HG02981 (cell line): ENCODE measurements around the gene NFATC4.
"Not testable (repeated sequence)": the region's sequence is repeated elsewhere in the genome, so short reads cannot be mapped to it uniquely, and the experiment has no call there.

Experiments used
- ATAC-seq: cut with Tn5 transposase; IDR thresholded peaks from one replicate; pipeline ENCODE4 v1.9.1; 2021; ENCODE audit warnings: mild to moderate bottlenecking, moderate library complexity; ENCODE audit not compliant: unreplicated experiment

NFATC4 gene

DNA sequence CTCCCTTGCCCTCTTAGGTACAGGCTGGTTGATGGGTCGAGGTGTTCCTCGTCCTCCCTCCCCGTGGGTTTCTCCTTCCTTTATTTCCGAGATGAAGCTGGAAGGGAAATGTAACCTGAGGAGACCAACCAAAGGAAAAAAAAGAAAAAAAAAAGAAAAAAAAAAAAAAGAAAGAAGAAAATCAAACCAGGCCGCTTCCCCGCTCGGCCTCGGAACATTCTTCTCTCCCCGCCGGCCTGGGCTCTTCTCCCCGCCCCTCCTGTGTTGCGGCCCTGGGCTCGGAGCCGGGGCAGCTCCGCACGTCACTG lies 1.6 kb upstream of the NFATC4 start:
- ATAC-seq: no peak

DNA sequence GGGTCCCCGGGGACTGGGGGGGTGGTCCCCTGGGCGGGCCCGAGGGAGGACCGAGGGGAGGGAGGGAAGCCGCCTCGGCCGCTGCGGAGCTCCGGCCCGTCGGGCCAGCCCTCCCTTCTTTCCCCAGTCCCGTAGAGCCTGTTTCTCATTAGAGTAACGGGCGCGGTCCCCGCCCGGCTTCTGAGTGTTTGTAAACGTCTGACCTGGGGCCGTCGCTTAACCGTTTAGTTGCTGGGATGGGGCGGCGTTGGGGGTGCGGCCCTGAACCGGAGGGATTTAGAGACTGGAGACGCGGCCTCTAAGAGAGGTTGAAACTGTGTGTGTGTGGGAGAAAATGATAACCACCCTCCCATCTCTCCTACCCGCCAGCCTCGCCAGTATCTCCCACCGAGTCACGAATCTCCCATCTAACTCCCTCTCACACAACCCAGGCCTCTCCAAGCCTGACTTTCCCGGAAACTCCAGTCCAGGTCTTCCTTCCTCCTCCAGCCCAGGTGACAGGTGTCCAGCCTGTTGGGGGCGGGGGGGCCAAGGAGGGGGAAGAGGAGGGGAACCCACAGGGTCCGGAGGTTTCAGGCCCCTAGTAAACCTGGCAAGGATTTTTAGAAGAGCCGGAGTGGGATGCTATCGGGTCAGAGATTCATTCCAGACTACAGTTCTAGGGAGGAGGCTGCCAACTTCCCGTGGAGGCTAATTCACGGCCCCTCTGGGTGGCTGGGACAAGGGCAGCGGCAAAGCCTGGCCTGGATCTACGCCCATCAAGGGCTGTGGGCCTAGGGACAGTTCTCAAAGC lies 1.1 kb upstream of the NFATC4 start:
- ATAC-seq: peak; percentile 65

DNA sequence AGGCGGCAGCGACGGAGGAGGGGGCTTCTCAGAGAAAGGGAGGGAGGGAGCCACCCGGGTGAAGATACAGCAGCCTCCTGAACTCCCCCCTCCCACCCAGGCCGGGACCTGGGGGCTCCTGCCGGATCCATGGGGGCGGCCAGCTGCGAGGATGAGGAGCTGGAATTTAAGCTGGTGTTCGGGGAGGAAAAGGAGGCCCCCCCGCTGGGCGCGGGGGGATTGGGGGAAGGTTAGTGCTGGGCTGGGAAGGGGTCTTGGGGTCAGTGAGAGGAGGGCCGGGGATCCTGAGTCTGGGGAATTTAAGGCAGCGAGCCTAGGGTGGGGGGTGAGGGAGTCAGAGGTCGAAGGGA lies 203 bp downstream of the NFATC4 start:
- no peak for ATAC-seq

DNA sequence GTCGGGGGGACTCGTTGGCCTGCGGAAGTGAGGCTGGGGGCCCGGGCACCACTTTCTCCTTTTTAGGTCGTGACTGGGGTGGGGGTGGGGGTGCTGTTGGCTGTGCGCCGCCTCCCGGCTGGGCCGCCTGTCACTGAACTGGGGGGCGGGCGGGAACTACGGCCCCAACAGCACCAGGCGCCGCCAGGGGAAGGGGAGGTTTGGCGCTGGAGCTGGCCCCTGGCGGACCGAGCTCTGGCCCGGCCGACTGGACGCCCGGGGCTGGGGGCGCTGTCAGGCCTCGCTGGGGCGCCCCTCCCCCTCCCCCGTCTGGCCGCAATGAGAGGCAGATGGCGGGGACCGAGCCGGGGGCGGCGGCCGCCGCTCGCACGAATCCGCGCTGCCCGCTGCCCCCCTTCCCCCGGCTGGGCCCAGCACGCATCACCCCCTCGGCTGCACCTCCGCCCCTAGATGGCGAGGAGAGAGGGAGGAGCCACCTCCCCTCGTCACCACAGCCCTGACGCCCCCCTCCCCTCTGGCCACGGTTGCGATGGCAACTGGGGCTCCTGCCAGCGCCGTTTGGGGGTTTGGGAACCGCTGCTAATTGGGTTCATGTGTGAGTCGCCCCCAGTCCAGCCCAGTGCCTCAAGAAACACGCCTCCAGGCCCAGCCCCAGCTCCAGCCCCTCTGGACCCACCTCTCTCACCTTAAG lies 723 bp downstream of the NFATC4 start:
- ATAC-seq: no peak

DNA sequence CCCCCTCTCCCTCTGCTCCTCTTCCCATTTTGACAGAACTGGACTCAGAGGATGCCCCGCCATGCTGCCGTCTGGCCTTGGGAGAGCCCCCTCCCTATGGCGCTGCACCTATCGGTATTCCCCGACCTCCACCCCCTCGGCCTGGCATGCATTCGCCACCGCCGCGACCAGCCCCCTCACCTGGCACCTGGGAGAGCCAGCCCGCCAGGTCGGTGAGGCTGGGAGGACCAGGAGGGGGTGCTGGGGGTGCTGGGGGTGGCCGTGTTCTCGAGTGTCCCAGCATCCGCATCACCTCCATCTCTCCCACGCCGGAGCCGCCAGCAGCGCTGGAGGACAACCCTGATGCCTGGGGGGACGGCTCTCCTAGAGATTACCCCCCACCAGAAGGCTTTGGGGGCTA lies 1.5 kb downstream of the NFATC4 start:
- no peak for ATAC-seq

DNA sequence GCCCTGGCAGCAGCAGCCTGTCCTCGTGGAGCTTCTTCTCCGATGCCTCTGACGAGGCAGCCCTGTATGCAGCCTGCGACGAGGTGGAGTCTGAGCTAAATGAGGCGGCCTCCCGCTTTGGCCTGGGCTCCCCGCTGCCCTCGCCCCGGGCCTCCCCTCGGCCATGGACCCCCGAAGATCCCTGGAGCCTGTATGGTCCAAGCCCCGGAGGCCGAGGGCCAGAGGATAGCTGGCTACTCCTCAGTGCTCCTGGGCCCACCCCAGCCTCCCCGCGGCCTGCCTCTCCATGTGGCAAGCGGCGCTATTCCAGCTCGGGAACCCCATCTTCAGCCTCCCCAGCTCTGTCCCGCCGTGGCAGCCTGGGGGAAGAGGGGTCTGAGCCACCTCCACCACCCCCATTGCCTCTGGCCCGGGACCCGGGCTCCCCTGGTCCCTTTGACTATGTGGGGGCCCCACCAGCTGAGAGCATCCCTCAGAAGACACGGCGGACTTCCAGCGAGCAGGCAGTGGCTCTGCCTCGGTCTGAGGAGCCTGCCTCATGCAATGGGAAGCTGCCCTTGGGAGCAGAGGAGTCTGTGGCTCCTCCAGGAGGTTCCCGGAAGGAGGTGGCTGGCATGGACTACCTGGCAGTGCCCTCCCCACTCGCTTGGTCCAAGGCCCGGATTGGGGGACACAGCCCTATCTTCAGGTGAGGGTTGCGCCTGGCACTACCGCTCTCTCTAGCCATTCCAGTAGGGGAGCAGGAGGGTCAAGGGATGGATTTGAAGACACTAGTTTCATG lies 2.1 kb downstream of the NFATC4 start:
- no peak for ATAC-seq

DNA sequence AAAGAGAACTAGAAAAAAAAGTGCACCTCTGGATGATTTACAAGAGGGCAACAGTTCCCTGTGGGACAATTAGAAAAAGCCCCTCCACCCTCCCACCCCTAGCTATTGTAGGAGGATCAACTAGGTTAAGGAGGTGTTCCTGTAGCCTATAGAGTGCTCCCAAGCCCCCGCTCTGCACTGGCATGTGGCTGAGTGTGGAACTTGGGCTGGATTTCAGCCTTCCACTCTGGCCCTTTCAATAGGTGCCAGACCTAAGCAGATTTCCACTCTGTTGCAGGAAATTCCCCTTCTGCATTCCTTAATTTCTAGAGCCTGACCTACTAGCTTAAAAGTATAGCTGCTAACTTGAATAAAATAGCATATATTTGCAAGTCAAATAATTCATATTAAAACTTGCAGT lies 2.8 kb downstream of the NFATC4 start:
- ATAC-seq: no peak

DNA sequence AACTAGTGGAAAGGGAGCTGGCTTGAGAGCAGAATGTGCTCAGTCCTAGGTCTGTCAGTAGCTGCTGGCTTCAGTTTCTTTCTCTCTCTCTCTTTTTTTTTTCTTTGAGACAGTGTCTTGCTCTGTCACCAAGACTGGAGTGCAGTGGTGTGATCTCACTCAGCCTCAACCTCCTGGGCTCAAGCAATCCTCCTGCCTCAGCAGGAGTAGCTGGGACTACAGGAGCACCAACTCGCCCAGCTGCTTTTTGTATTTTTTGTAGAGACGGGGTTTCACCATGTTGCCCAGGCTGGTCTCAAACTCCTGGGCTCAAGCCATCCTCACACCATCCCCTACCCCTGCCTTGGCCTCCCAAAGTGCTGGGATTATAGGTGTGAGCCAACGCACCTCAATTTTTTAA lies 3.6 kb downstream of the NFATC4 start:
- not testable (repeated sequence) for ATAC-seq

DNA sequence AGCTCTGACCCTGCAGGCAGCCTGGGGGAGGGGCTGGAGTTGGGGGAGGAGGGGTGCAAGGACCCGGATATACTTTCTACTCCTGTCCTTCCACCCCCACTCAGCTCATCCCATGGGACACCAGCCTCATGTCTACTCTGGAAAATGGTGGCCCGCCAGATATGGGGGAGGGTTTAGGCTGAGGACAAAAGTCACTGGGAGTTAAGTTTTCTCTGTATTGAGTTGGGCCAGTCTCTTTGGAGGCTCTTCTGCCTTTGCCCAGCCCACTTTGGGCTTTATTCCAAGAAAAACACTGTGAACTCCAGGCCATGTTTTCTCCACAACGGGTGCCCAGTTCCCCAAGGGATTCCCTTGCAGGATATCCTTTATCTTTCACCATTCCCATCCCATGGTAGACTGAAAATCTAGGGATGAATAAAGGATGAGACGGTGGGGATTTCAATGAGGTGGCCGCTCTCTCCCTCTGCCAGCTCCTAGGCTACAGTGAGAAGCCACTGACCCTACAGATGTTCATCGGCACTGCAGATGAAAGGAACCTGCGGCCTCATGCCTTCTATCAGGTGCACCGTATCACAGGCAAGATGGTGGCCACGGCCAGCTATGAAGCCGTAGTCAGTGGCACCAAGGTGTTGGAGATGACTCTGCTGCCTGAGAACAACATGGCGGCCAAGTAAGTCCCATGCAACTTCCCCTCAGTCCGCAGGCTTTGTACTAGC lies 4.9 kb downstream of the NFATC4 start:
- no peak for ATAC-seq

DNA sequence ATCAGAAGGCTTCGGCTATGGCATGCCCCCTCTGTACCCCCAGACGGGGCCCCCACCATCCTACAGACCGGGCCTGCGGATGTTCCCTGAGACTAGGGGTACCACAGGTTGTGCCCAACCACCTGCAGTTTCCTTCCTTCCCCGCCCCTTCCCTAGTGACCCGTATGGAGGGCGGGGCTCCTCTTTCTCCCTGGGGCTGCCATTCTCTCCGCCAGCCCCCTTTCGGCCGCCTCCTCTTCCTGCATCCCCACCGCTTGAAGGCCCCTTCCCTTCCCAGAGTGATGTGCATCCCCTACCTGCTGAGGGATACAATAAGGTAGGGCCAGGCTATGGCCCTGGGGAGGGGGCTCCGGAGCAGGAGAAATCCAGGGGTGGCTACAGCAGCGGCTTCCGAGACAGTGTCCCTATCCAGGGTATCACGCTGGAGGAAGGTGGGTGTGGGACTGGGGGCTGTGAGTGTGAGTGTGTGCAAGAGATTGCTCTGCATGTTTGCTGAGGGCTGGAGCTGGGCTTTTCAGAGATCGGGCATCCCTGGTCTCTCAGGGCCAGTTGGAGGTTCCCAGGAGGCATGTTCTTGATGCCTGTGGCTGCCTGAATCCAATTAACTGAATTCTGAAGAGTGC lies 8.6 kb downstream of the NFATC4 start:
- ATAC-seq: no peak

DNA sequence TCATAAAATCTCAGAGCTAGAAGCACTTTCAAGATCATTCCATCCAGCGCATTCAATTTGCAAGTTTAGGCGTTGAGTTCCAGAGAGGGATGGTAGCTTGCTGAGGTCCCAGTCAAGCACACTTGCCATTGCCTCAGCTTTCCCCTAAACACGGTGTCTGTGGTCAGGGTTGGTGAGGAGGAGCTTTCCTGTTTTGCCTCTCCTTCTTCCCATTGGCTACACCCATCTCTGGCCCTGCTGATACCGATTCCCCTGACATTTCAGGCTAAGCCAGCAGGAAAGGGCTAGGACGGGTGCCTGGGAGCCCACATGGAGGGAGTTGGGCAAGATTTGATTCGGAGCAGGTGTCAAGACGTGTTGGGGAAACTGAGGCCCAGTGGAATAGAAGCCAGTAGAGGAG lies 9.1 kb downstream of the NFATC4 start:
- ATAC-seq: no peak

DNA sequence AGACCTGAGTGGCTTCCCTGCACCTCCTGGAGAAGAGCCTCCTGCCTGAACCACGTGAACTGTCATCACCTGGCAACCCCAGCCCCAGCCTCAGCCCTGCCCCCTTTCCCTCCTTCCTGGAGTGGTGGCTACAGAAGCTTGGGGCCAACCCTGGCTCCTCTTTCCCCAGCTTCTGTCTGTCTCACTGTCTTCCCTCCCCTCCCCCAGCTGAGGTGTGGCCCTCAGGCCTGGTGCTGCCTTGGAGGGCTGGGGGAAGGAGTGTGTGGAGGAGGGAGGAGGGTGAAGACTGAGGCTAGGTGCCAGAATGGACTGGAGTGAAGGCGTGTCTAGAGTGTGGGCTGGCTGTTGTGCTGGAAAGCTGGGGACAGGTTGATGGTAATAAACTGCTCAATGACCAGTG lies 9.7 kb downstream of the NFATC4 start:
- no peak for ATAC-seq

DNA sequence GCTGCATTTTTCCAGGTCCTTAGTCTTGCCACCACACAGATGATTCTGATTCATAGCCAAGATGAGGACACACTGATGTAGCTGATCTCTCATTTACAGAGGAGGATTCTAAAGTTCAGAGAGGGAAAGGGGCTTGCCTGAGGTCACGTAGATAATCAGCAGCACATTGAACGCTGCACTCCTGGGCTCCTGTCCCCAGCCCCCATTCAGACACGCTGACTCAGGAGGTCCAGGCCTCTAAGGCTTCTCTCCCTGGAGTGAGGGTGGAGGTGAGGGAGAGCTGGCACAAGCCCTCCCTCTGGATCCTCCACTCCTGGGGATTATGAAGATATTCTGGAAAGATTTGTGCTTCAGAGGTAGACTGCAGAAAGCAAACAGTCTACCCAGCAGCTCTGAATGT lies 10.3 kb downstream of the NFATC4 start:
- ATAC-seq: no peak

DNA sequence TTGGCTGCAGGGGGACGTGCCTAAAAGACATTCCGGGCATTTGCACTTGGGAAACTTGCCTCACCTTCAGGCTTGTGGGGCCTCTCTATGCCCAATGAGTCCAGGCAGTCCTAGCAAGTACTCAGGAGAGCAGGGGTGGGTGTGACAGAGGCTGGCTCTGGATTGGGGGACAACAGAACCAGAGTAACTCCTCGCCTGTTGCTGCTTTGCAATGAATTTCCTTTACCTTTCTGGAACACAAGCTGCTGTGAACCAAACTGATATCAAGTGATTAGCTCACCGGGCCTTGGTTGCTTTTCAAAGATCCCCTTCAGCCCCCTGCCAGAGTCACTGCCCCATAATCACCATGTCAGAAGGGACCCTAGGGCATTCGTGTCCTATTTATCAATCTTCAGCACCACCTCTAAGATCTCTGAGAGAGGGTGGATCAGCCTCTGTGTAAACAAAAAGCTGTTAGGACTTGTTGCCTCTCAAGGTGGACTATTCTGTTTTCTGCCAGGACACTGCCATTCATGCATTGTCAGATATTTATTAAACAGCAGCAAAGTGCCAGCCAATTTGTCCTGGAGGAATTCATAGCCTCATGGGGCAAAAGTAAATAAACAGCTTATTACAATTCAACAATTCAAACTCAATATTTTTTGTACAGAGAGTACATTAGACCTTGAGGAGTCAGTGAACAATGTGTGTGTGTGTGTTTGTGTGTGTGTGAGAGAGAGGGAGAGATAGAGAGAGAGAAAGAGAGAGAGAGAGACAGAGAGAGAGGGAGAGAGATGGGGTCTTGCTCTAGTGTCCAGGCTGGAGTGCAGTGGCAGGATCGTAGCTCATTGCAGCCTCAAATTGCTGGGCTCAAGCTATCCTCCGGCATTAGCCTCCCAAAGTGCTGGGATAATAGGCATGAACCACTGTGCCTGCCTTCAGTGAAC lies 11.3 kb downstream of the NFATC4 start:
- ATAC-seq: no peak

DNA sequence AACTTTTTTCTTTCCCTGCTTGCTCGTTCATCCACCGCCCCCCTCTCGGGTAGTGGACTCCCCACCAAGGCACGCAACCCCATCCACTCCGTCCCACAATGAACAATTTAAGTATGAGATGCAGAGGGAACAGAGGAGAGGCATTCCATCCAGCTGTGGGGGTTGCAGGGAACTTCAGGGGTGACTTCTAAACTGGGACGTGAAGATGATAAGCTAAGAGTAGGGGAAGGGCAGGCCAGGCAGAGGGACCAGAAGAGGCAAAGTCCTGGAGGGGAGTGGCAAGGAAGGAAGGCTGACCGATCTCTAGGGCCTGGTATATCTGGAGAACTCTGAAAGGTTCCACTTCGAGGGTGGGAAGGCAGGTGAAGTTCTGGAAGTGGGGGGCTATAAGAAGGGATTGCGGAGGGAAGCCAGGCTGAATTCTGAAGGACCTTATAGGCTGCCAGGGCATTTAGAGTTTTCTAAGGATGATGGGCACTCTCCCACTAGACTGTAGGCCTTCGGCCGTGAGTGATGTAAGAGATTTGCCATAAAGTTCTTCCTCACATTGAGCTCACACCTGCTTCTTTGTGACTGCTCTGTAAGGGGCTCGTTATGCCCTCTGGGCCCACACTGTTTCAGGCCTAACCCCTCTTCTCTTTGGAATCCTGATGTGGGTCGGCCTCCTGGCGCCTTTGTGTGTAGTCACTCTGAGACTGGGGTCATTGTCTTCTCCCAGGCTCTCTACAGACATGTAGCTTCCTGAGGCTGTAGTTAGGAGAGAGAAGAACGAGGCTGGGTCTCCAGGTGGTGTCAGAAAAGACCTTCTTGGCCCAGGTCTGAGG lies 12.1 kb downstream of the NFATC4 start:
- no peak for ATAC-seq

DNA sequence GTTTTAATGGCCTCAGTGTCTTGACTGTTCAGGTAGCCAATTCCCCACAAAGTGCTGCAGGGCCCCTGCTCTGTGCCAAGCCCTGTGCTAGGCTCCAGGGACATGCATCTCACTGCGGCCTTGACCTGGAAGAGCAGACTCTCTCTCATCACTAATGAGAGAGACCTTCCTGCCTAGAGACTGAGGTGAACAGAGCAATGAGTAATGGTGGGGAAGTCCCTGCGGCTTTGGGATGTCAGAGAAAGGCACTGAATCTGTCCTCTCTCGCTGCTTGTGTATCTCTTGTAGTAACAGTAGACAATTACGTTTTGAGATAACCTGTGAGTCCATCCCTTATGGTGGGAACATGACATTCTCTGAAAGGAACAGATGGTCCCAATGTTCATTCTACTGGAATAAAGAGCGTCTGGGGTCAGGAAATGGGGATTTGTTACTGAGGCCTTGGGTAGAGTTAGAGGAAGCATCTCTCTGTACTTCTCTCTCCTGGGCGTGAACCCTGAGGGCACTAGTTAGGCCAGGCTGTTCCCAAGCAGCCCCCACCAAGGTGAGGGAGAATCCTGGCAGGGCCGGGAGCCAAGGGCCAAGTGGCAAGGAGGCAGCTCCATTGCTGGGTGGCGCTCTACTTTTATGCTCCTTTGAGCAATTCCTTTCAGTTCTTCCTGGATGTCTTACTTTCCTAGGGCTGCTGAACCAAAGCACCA lies 13.5 kb downstream of the NFATC4 start:
- ATAC-seq: no peak

DNA sequence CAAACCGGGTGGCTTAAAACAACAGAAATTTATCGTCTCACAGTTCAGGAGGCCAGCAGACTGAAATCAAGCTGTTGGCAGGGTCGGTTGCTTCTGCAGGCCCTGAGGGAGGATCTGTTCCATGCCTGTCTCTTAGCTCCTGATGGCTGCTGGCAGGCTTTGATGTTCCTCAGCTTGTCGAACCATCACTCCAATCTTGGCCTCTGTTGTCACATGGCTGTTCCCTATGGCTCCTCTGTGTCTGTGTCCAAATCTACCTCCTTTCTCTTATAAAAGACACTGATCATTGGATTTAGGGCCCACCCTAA lies 14.0 kb downstream of the NFATC4 start:
- ATAC-seq: no peak

DNA sequence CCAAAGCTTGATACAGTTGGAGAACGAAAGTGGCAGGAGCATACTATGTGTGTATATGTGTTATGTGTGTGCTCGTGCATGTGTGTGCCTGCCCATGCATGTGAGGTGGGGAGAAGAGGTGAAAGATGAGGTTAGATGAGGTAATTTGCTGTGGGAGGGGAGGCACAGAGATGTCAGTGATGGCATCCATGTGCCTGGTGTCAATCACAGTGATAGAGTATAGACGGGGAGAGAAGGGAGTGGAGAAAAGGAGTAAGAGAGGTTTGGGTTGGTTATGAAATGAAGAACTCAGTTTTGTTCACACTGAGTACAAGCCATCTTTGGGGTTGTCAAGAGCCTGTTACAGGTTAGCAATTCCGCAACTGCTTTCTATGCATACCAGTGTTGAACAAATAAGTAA lies 16.2 kb downstream of the NFATC4 start:
- no peak for ATAC-seq

DNA sequence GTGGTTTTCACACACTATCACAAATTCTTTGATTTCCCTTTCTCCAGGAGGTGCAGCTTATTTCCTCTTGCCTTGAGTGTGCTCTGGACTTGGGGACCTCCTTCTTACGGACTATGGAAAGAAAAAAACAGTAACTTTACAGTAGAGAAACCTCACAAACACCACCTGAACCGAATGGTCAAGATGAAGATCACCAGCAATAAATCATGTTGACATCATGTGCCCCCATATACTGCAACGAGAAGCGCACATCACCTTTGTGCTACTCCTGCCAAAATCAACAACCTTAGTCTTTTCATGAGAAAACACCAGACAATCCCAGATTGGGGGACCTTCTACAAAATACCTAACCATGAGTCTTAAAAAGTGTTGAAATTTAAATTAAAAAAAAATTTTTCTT lies 17.5 kb downstream of the NFATC4 start:
- no peak for ATAC-seq
